PFSK-1 (cell line): ENCODE results near the gene ZFHX3.

ENCODE experiments used
- FOXP2 ChIP-seq: optimal IDR thresholded peaks from 2 replicates; pipeline ENCODE3; 2011; ENCODE audit warnings: borderline replicate concordance, control low read depth, inconsistent platforms; ENCODE audit not compliant: insufficient read depth; ENCODE audit errors: extremely low read length, extremely low read depth
- POLR2AphosphoS5 ChIP-seq: IDR thresholded peaks from 2 replicates; pipeline ENCODE4 v1.6.1; 2012; ENCODE audit warnings: low read depth, mild to moderate bottlenecking, control low read depth, low read length, moderate library complexity
- SIN3A ChIP-seq: IDR thresholded peaks from 2 replicates; pipeline ENCODE4 v1.6.1; 2012; ENCODE audit warnings: mild to moderate bottlenecking, low read length, moderate library complexity, borderline replicate concordance; ENCODE audit not compliant: insufficient read depth
- TAF1 ChIP-seq: IDR thresholded peaks from 2 replicates; pipeline ENCODE4 v1.6.1; 2012; ENCODE audit warnings: low read length, control low read depth, borderline replicate concordance; ENCODE audit not compliant: insufficient read depth
- TF ChIP-seq, protein P1 (sequence below), 2 experiments: IDR thresholded peaks; 2 replicates each; pipeline versions ENCODE4 v1.6.1 to v1.8.0; 2011 to 2012; ENCODE audit warnings: low read depth in 2 of 2, low read length in 2 of 2, control low read depth in 1 of 2, inconsistent platforms in 1 of 2, mild to moderate bottlenecking in 1 of 2, moderate library complexity in 1 of 2; ENCODE audit not compliant: insufficient read depth in 1 of 2

The ZFHX3 gene

DNA sequence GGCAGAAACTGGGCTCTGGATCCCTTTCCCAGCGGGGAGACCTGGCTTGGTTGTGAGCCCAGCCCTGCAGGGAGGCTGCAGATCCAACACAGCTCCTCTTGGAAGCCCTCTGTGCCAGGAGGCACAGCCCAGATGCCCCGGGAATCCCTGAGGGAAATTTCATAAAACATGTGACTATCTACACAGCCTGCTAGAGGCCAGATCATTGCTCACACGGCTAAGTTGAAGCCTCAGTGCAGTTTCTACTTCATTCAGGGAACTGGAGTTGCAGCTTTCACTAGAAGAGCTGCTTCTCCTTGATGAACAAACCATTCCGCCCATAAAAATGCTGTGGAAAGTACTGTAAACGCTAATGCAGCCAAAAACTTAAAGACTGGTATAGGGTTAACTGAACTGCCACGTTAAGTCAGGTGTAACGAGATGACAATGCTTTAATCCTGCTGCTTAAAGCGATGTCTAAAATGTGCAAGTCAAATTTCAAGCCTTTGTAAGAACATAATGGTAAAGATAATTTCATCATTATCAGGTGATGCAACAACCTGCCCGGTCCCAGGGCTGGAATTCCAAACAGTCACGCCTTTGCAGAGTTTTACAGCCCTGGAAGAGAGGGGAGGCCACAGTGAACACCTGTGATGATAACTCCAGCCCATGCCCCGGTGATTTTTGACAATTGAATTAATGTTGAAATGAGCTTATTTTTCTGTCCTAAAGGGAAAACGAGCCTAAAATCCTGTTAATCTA, 172.5 kb downstream of the ZFHX3 start:
- TF ChIP-seq TAF1 (no peak), POLR2AphosphoS5 (no peak), FOXP2 (no peak), SIN3A (no peak)
- TF ChIP-seq, protein P1, sequence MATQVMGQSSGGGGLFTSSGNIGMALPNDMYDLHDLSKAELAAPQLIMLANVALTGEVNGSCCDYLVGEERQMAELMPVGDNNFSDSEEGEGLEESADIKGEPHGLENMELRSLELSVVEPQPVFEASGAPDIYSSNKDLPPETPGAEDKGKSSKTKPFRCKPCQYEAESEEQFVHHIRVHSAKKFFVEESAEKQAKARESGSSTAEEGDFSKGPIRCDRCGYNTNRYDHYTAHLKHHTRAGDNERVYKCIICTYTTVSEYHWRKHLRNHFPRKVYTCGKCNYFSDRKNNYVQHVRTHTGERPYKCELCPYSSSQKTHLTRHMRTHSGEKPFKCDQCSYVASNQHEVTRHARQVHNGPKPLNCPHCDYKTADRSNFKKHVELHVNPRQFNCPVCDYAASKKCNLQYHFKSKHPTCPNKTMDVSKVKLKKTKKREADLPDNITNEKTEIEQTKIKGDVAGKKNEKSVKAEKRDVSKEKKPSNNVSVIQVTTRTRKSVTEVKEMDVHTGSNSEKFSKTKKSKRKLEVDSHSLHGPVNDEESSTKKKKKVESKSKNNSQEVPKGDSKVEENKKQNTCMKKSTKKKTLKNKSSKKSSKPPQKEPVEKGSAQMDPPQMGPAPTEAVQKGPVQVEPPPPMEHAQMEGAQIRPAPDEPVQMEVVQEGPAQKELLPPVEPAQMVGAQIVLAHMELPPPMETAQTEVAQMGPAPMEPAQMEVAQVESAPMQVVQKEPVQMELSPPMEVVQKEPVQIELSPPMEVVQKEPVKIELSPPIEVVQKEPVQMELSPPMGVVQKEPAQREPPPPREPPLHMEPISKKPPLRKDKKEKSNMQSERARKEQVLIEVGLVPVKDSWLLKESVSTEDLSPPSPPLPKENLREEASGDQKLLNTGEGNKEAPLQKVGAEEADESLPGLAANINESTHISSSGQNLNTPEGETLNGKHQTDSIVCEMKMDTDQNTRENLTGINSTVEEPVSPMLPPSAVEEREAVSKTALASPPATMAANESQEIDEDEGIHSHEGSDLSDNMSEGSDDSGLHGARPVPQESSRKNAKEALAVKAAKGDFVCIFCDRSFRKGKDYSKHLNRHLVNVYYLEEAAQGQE (IDR thresholded peaks at IDR 0.05; ENCODE audit: insufficient read depth in 1 of 2, low read depth in 2 of 2, low read length in 2 of 2): no peak

DNA sequence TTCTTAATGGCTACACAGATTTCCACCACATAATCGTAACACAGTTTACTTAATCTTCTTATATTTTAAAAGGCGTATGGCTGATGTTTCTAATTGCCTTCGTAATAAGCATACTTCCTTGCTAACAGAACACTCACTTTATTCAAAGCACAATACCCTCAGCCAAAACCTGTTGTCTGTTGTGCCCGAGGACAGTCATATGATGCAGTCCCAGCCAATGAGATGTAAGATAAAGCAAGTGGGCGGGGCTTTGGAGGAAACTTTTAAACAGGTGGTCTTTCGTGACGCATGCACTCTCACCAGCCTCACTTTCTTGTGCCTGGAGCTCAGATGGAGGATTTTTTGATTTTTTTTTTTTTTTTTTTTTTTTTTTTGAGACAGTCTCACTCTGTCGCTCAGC, 174.1 kb downstream of the ZFHX3 start:
- no peak for TF ChIP-seq TAF1
- no peak for TF ChIP-seq POLR2AphosphoS5
- TF ChIP-seq, protein P1 (IDR thresholded peaks at IDR 0.05; ENCODE audit: insufficient read depth in 1 of 2, low read depth in 2 of 2, low read length in 2 of 2): no peak
- TF ChIP-seq SIN3A: no peak
- no peak for TF ChIP-seq FOXP2

DNA sequence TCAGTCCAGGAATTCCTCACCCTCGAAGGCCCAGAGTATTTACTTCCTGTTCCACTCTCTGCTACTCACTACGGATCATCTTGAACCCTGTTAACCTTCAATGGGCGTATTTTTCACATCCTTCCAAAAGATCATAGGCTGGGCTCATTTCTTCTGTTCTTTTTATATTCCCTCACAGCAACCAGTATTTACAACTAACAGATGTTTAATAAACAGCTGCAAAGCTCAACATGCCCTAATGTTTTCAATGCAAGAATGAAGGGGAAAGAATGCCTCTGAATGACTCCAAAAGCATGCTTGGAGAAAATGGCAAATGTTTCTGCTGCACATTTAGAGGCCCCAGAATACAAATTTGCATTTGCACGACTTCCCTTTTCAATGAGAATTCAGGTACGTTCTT, 174.9 kb downstream of the ZFHX3 start:
- TF ChIP-seq TAF1: no peak
- no peak for TF ChIP-seq SIN3A
- TF ChIP-seq, protein P1 (IDR thresholded peaks at IDR 0.05; ENCODE audit: insufficient read depth in 1 of 2, low read depth in 2 of 2, low read length in 2 of 2): no peak

DNA sequence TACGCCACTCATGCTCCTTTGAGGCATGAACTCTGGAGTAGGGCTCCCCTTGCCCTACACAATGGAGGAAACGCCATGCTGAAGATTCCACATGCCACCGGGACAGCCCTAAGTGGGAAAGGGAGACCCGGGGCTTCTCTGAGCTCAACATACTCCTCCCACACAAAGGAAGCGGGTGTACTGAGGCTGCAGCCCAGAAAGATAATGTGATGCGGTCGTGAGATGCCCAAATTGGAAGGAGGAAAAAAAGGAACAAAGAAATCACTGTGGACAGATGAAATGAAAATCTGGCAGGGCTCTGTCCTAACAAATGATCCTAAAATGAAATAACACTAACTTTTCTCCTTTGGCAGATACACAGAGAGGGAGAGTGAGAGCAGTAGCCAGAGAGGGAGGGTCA, 182.1 kb downstream of the ZFHX3 start:
- TF ChIP-seq SIN3A (no peak), FOXP2 (no peak), TAF1 (no peak), POLR2AphosphoS5 (no peak)
- TF ChIP-seq, protein P1 (IDR thresholded peaks at IDR 0.05; ENCODE audit: insufficient read depth in 1 of 2, low read depth in 2 of 2, low read length in 2 of 2): no peak
